HG03571 (cell line): ENCODE data around the gene SPINT1.

Source experiments
- ATAC-seq: cut with Tn5 transposase; IDR thresholded peaks from one replicate; pipeline ENCODE4 v1.9.1; 2021; ENCODE audit not compliant: unreplicated experiment

The SPINT1 gene

GRCh38 chr15:40892447-40893012, 48.7 kb downstream of the SPINT1 start:
- ATAC-seq, result no peak

GRCh38 chr15:40893019-40893670, 49.3 kb downstream of the SPINT1 start:
- no peak for ATAC-seq

- peak; percentile 82 for ATAC-seq
Measured at GRCh38 chr15:40893733-40894680, 50.2 kb downstream of the SPINT1 start, which contains the start of gene VPS18. VPS18 (plus strand) TSS chr15:40894450; CDS start chr15:40894769, 319 bp downstream.

GRCh38 chr15:40894681-40895448, 51.0 kb downstream of the SPINT1 start:
- no peak for ATAC-seq

GRCh38 chr15:40899536-40900207, 55.8 kb downstream of the SPINT1 start:
- no peak for ATAC-seq

- ATAC-seq, result no peak
Measured at GRCh38 chr15:40900256-40901052, 56.6 kb downstream of the SPINT1 start.

- ATAC-seq, result no peak
Measured at GRCh38 chr15:40901053-40901443, 57.2 kb downstream of the SPINT1 start.

- ATAC-seq, result no peak
Measured at GRCh38 chr15:40902605-40903561, 59.0 kb downstream of the SPINT1 start.

GRCh38 chr15:40904552-40905201, 60.8 kb downstream of the SPINT1 start:
- no peak for ATAC-seq

- no peak for ATAC-seq
Measured at GRCh38 chr15:40906091-40906990, 62.5 kb downstream of the SPINT1 start.

GRCh38 chr15:40906991-40907802, 63.3 kb downstream of the SPINT1 start:
- no peak for ATAC-seq
